Fibroblast of the aortic adventitia (primary cell): ENCODE measurements around the gene QRICH2. TPM values are rescaled to one million over a fixed set of nuclear protein-coding genes. Genes with fewer than 3 reads are reported as not detected.
"Not testable (repeated sequence)": the region's sequence is repeated elsewhere in the genome, so short reads cannot be mapped to it uniquely, and the experiment has no call there.

Experiments
- DNase-seq: peaks from one replicate; pipeline ENCODE4 v3.0.0-alpha.2; 2010; ENCODE audit warnings: low read depth
- H3K4me3 ChIP-seq: 2 replicates; pipeline ENCODE4 v1.5.1; 2011; ENCODE audit warnings: low read depth, mild to moderate bottlenecking, control low read depth, low read length, moderate library complexity
- total RNA-seq: library from RNA; depleted of rRNA; stranded (reverse); fragments of >200 nt; gene quantifications from 2 replicates; pipeline ENCODE4 v1.2.3, GENCODE V29; 2012; ENCODE audit warnings: low replicate concordance
- TF ChIP-seq, protein P1 (sequence below): IDR thresholded peaks from 2 replicates; pipeline ENCODE4 v1.5.1; 2011; ENCODE audit warnings: mild to moderate bottlenecking, low read length, control low read depth, inconsistent platforms; ENCODE audit not compliant: insufficient read depth

Gene QRICH2
- total RNA-seq, 1 donor: 1.8 TPM

DNA sequence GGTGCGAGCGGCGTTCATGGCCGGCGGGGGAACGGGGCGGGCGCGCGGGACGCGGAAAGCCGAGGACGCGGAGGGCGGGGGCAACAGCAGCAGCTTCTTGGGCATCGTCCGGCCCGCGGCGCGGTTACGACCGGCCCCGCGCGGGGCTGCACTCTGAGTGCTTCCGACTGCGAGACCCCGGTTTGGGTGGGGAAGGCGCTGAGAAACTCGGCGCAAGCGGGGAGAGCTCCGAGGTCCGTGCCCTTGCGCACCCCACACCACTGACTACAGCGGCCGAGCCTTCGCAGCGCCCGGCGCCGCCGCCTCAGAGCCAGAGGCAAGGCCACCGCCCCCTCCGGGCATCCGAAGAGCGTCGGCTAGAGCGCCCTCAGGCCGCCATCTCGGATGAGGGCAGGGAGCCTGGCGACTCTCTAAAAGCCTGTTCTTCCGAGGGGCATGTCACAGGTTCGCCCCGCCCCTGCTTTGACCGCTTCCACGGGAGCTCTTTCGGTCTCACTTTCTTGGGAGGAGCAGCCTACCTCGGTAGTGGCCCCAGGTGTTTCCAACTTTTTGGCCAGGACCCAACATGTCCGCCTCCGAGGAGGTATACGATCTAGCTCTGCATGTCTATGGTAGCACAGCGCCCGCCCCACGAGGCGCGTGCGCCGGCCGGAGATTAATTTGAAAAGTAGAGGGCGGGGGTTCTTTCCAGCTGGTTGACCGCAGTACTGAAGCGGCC, 45.7 kb upstream of the QRICH2 start, which contains the start of gene PRPSAP1:
Gene PRPSAP1, minus strand, starts transcription at position 318 of the 718 bp plus-strand sequence. Its CDS starts 213 bp downstream, at position 105.
- TF ChIP-seq, protein P1, sequence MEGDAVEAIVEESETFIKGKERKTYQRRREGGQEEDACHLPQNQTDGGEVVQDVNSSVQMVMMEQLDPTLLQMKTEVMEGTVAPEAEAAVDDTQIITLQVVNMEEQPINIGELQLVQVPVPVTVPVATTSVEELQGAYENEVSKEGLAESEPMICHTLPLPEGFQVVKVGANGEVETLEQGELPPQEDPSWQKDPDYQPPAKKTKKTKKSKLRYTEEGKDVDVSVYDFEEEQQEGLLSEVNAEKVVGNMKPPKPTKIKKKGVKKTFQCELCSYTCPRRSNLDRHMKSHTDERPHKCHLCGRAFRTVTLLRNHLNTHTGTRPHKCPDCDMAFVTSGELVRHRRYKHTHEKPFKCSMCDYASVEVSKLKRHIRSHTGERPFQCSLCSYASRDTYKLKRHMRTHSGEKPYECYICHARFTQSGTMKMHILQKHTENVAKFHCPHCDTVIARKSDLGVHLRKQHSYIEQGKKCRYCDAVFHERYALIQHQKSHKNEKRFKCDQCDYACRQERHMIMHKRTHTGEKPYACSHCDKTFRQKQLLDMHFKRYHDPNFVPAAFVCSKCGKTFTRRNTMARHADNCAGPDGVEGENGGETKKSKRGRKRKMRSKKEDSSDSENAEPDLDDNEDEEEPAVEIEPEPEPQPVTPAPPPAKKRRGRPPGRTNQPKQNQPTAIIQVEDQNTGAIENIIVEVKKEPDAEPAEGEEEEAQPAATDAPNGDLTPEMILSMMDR: peak; percentile 62
- H3K4me3 ChIP-seq: peak within 1 kb of the TSS; percentile 85
- peak; percentile 93 for DNase-seq

DNA sequence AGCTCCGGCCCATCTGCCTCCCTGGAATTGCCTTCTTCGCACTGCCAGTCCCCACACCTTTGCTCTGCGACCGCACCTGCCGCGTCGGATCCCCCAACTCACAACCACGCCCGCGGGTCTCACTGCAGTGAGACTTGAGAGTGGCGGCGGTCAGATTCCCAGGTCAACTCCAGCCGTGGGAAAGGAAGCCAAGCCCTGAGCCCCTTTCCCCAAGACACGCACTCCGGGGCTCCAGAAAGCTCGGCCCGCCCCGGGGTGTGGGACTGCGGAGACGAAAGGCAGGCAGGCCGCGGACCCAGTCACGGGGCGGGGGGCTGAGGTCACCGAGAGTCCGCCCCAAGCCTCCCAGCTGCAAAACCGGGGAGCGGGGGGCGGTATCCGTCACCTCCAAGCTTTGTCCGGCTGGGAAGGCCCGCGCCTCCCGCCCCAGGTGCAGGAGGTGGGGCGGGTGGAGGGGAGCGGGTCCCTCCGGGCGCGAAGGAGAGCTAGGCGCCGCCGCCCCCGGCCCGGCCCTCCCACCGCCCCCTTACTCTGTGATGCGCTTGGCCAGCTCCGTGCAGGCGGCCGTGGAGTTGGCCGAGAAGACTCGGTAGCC, 45.0 kb upstream of the QRICH2 start:
- DNase-seq: no peak
- TF ChIP-seq, protein P1: no peak
- peak overlapping the region; percentile 85 for H3K4me3 ChIP-seq

DNA sequence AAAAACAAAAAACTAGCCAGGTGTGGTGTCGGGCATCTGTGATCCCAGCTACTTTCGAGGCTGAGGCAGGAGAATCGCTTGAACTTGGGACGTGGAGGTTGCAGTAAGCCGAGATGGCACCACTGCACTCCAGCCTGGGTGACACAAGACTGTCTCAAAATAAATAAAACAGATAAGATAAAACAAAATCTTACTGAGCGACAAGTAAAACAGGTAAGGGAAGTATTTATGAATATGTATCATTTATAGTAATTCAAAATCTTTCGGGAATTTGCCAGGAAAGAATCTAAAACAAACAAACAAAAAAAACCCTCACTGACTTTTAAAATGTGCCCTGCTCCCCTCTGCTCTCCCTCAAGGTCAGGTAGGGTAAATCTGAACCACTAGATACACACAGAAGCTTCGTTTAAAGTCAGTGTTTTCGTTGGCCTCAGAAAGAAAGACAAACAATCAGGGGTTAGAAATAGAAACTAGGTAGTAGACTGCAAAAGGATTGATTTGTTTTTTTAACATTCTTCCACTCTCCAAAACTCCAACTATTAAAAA, 43.5 kb upstream of the QRICH2 start:
- TF ChIP-seq, protein P1: no peak
- DNase-seq: no peak
- peak overlapping the region; percentile 1 for H3K4me3 ChIP-seq

DNA sequence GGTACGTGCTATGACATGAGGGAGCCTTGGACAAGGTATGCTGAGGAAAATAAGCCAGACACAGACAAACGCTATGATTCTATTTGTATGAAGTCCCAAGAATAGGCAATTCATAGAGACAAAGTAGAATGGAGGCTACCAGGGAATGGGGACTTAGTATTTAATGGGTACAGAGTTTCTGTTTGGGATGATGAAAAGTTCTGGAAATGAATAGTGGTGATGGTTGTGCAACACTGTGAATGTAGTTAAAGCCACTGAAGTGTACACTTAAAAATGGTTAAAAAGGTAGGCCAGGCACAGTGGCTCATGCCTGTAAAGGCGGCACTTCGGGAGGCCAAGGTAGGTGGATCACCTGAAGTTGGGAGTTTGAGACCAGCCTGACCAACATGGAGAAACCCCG, 42.4 kb upstream of the QRICH2 start:
- no peak overlapping the region for H3K4me3 ChIP-seq
- TF ChIP-seq, protein P1: no peak
- no peak for DNase-seq

DNA sequence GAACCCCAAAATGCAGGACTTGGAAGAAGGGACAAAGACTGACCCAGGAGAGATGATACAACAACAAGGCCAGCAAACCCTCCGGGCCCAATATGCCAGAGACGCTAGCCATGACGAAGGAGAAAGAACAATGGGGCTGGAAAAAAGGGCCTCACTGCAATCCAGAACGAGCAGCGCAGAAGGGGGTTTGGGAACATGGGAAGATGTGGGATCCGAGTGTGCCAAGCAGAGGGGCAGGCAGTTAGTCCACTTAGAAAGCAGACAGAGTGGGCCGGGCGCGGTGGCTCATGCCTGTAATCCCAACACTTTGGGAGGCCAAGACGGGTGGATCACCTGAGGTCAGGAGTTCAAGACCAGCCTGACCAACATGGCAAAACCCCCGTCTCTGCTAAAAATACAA, 38.9 kb upstream of the QRICH2 start:
- H3K4me3 ChIP-seq: not testable (repeated sequence)

DNA sequence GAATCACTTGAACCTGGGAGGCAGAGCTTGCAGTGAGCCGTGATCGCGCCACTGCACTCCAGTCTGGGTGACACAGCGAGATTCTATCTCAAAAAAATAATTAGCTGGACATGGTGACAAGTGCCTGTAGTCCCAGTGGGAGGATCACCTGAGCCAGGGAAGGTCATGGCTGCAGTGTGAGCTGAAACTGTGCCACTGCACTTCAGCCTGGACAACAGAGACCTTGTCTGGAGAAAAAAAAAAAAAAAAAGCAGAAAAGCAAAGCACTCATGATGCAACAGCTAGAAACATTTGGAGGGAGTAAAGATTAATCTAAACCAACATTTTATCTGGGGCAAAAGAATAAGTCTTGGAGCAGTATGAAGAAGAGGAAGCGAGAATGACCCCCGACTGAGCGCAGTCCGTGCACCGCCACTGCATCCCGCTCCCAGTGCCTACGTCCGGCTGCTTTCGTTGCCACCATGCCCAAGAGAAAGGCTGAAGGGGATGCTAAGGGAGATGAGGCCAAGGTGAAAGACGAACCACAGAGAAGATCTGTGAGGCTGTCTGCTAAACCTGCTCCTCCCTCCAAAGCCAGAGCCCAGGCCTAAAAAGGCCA, 37.4 kb upstream of the QRICH2 start:
- TF ChIP-seq, protein P1: no peak
- DNase-seq: peak; percentile 76
- no peak overlapping the region for H3K4me3 ChIP-seq

More for the DNA sequence above, 38.9 kb upstream of the QRICH2 start:
- not testable (repeated sequence) for DNase-seq

DNA sequence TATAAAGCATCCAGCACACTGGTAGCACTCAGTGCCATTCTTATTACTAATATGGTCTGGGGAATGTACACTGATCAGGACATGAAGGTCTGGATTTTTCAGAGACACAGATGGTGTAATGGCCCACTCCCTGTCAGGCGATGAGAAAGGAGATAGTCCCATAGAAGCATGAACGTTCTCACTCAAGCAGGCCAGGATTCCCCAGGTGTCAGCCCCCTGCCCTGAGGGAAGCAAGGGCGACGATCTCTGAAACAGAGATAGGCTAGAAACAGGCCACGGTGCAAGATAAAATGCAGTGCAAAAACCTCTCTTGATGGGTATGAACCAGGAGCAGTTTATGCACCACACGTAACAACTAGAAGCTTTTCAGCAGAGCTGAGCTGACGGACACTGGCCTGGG, 35.0 kb upstream of the QRICH2 start:
- no peak overlapping the region for H3K4me3 ChIP-seq
- DNase-seq: no peak
- TF ChIP-seq, protein P1: no peak
